ENCODE results near the gene ENTHD1. TPM values are rescaled to one million over a fixed set of nuclear protein-coding genes. Genes with fewer than 3 reads are reported as not detected.

Gene ENTHD1
- total RNA-seq, 2 experiments from 2014 or later: 0.47 TPM; not detected in 1

- H3K4me1 ChIP-seq (ENCODE audit: insufficient read depth, low read length): no peaks in the 10 kb centered on the region
- H3K36me3 ChIP-seq (ENCODE audit: insufficient read depth, low read length): no peaks in the 10 kb centered on the region
- H3K9me3 Mint-ChIP-seq: no peaks in the 10 kb centered on the region
- ATAC-seq (ENCODE audit: poor library complexity) (no peak), DNase-seq (no peak)
- H3K27me3 Mint-ChIP-seq: no peaks in the 10 kb centered on the region
- H3K27ac ChIP-seq (ENCODE audit: low read depth in 1 of 2, low read length in 2 of 2): no peak overlapping the region
- TF ChIP-seq CTCF (IDR thresholded peaks at IDR 0.05): no peak
- no peak overlapping the region for H3K27ac Mint-ChIP-seq
- no peak overlapping the region for H3K4me3 Mint-ChIP-seq
- ChIA-PET CTCF (interaction anchor here (0.6 to 1.0 kb wide), 2 partner anchors 10 to 74 kb away, joined by 3 read pairs; no protein-coding TSS in a partner anchor), POLR2A (no interaction called here)
- intact Hi-C loops (cut with DNase I, micrococcal nuclease): no loop called here
- H3K36me3 Mint-ChIP-seq (ENCODE audit: low read depth): no peaks in the 10 kb centered on the region
- no peaks in the 10 kb centered on the region for H3K27me3 ChIP-seq (ENCODE audit: control insufficient read depth in 1 of 2, insufficient read depth in 2 of 2, low read length in 2 of 2)
- H3K4me1 Mint-ChIP-seq (ENCODE audit: low read depth): no peaks in the 10 kb centered on the region
- H3K9me3 ChIP-seq (ENCODE audit: control insufficient read depth in 1 of 2, insufficient read depth in 1 of 2, low read length in 2 of 2): peaks cover 0 to 5% of the 10 kb centered on the region in 2 experiments
- H3K4me3 ChIP-seq (ENCODE audit: low read length): no peak overlapping the region
Observed at GRCh38 chr22:39868741-39869140, 24.8 kb downstream of the ENTHD1 start.

- H3K27me3 ChIP-seq (ENCODE audit: control insufficient read depth in 1 of 2, insufficient read depth in 2 of 2, low read length in 2 of 2): no peaks in the 10 kb centered on the region
- peak overlapping the region; percentile 25 for H3K27ac Mint-ChIP-seq
- peaks cover 2% of the 10 kb centered on the region for H3K4me1 ChIP-seq (ENCODE audit: insufficient read depth, low read length)
- peaks cover 31% of the 10 kb centered on the region for H3K4me1 Mint-ChIP-seq (ENCODE audit: low read depth)
- ChIA-PET POLR2A (no interaction called here), CTCF (no interaction called here)
- H3K9me3 Mint-ChIP-seq: no peaks in the 10 kb centered on the region
- ATAC-seq (ENCODE audit: poor library complexity): no peak
- no peaks in the 10 kb centered on the region for H3K9me3 ChIP-seq (ENCODE audit: control insufficient read depth in 1 of 2, insufficient read depth in 1 of 2, low read length in 2 of 2)
- no peak for TF ChIP-seq CTCF (IDR thresholded peaks at IDR 0.05)
- peak overlapping the region; percentile 30 for H3K4me3 Mint-ChIP-seq
- no peak overlapping the region for H3K4me3 ChIP-seq (ENCODE audit: low read length)
- intact Hi-C loops (cut with DNase I, micrococcal nuclease): no loop called here
- no peak overlapping the region for H3K27ac ChIP-seq (ENCODE audit: low read depth in 1 of 2, low read length in 2 of 2)
- no peaks in the 10 kb centered on the region for H3K36me3 Mint-ChIP-seq (ENCODE audit: low read depth)
- peak in 3 of 14 experiments; percentile 9 to 18 (median 15) for DNase-seq
- no peaks in the 10 kb centered on the region for H3K27me3 Mint-ChIP-seq
- H3K36me3 ChIP-seq (ENCODE audit: insufficient read depth, low read length): no peaks in the 10 kb centered on the region
Observed at GRCh38 chr22:39859903-39860588, 33.5 kb downstream of the ENTHD1 start.

- Histone ChIP-seq H3K27me3 (ENCODE audit: control insufficient read depth in 1 of 2, insufficient read depth in 2 of 2, low read length in 2 of 2) (no peaks in the 10 kb centered on the region), H3K4me3 (ENCODE audit: low read length) (no peak overlapping the region), H3K36me3 (ENCODE audit: insufficient read depth, low read length) (no peaks in the 10 kb centered on the region), H3K9me3 (ENCODE audit: control insufficient read depth in 1 of 2, insufficient read depth in 1 of 2, low read length in 2 of 2) (no peaks in the 10 kb centered on the region), H3K27ac (ENCODE audit: low read depth in 1 of 2, low read length in 2 of 2) (no peak overlapping the region), H3K4me1 (ENCODE audit: insufficient read depth, low read length) (peaks cover 2% of the 10 kb centered on the region)
- intact Hi-C loops (cut with DNase I, micrococcal nuclease): no loop called here
- Mint-ChIP-seq H3K4me3 (no peak overlapping the region), H3K36me3 (ENCODE audit: low read depth) (no peaks in the 10 kb centered on the region), H3K27ac (no peak overlapping the region), H3K9me3 (no peaks in the 10 kb centered on the region), H3K4me1 (ENCODE audit: low read depth) (peaks cover 31% of the 10 kb centered on the region), H3K27me3 (no peaks in the 10 kb centered on the region)
- TF ChIP-seq CTCF (IDR thresholded peaks at IDR 0.05): no peak
- ChIA-PET POLR2A (no interaction called here), CTCF (interaction anchor here (1.2 kb wide), 1 partner anchor 16 kb away, joined by 4 read pairs; no protein-coding TSS in a partner anchor)
- ATAC-seq (ENCODE audit: poor library complexity) (no peak), DNase-seq (no peak)
Observed at GRCh38 chr22:39856588-39856987, 37.0 kb downstream of the ENTHD1 start.

All from CD4-positive, alpha-beta T cell (primary cell).